NCI-H2196 treated with DMSO at 0.1 percent for 48 hours (cell line): ENCODE measurements around the gene SRP68.

Experiments used
- DNase-seq: peaks from one replicate; lab custom pipeline; 2025; ENCODE audit not compliant: unreplicated experiment; lab: John Stamatoyannopoulos, UW

SRP68 gene

GRCh38 chr17:76000016-76000754 is 72.1 kb downstream of the SRP68 start:
- DNase-seq = no peak

DNA sequence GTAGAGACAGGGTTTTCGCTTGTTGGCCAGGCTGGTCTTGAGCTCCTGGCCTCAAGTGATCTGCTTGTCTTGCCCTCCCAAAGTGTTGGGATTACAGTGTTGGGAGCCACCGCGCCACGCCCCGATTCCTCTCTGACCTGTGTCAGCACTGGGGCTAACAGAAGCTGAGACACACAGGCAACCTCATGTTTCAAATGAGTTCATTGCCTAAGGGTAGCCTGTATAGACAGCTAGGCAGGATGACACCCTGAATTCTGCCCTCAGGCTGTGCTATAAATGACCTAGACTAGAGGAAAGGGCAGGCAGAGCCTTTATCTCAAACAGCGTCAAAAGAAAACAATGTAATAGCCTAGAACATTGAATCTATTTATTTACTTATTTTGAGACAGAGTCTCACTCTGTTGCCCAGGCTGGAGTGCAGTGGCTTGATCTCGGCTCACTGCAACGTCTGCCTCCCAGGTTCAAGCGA is 74.0 kb downstream of the SRP68 start:
- no peak for DNase-seq

DNA sequence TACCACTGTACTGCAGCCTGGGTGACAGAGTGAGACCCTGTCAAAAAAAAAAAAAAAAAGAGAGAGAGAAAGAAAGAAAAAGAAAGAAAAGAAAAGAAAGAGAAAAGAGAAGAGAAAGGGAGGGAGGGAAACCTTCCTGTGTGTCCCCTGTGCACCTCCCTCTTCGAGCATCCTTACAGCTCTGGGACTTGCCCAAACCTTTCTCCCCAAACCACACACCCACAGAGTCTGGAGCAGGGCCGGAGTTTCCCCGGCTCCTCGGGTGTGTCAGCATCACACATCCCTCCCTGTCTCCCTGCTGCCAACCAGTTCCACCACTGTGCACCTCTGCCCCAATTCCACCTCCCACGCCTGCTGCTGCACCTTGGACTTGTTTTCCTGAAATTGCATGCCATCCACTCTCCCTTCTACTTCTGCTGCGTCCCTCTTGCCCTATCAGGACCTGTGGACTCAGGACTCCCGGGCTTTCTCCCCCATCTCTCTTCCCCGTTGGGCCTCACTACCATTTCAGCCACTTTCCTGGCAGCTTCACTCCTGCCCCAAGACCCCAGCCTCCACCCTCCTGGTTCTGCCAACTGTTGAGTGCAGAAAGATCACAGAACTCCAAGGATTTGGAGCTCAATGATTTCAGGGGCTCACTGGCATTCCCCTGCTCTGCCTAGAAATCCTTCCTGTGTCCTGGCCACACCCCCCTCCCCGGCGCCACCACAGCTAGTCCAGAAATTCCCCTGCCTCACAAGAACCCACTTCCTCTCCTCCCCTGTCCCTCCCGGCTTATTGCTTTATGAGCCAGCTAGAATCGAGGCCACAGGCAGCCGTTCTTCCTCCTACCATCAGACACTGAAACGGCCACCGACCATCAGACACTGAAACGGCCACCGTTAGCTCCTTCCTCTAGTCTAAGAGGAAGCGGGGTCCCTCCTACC is 75.4 kb downstream of the SRP68 start:
- no peak for DNase-seq

- no peak for DNase-seq
Measured at GRCh38 chr17:75995385-75995925, 76.9 kb downstream of the SRP68 start.

DNA sequence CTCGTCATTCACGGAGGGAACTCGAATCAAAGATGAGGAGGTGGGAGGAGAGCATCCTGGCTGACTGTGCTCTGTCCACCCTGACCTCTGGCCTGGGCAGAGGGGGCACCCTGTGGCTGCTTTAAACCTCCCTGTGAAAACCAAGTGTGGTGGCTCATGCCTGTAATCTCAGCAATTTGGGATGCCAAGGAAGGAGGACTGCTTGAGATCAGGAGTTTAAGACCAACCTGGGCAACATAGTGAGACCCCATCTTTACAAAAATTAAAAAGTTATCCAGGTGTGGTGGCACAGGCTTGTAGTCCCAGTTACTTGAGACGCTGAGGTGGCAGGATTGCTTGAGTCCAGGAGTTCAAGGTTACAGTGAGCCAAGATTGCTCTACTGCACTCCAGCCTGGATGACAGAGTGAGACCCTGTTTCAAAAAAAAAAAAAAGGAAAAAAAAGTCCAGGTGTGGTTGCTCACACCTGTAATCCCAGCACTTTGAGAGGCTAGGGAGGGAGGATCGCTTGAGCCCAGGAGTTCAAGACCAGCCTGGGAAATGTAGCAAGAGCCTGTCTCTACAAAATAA is 77.4 kb downstream of the SRP68 start:
- DNase-seq = no peak

GRCh38 chr17:75991396-75991795 is 80.9 kb downstream of the SRP68 start:
- no peak for DNase-seq
